B cell (primary cell): ENCODE measurements around the gene MAP3K14. TPM values are rescaled to one million over a fixed set of nuclear protein-coding genes. Genes with fewer than 3 reads are reported as not detected.

Experiments used
- ATAC-seq: fragments of 200-7000 bp; cut with Tn5 transposase; one replicate; pipeline ENCODE4 v1.10.0; 2021; ENCODE audit warnings: low read depth, mild to moderate bottlenecking, moderate number of reproducible peaks, moderate library complexity
- CTCF ChIA-PET: fragments of 350-600 bp; sonication (Branson Sonifier 250); formaldehyde crosslinking; loops from one replicate; lab custom pipeline; 2021; ENCODE audit warnings: antibody characterized with exemption, inconsistent platforms; lab: Charles Lee
- POLR2A ChIA-PET: fragments of 350-600 bp; sonication (Branson Sonifier 250); formaldehyde crosslinking; loops from one replicate; lab custom pipeline; 2021; ENCODE audit warnings: antibody characterized with exemption; lab: Charles Lee
- DNase-seq: peaks from one replicate; pipeline ENCODE4 v3.0.0; 2013
- H2AFZ ChIP-seq: 2 replicates; pipeline ENCODE4 v1.6.1; 2012; ENCODE audit warnings: mild to moderate bottlenecking, low read depth, low read length; ENCODE audit not compliant: insufficient read depth, poor library complexity, severe bottlenecking
- H3K27ac ChIP-seq, 2 donors: 1 replicate in 1 of 2; 2 replicates in 1 of 2; pipeline ENCODE4 v1.5.1; 2012 to 2013; ENCODE audit warnings: low read length in 2 of 2, mild to moderate bottlenecking in 2 of 2, moderate library complexity in 1 of 2
- H3K27me3 ChIP-seq, 4 experiments: fragments of 200-600 bp in 1 of 4; sonication (generic) in 1 of 4; replicated peaks in 1 of 4; 1 replicate in 2 of 4; 2 replicates in 2 of 4; pipeline versions ENCODE4 v1.6.1 to v1.7.0; 2013 to 2016; ENCODE audit warnings: low read length in 3 of 4, mild to moderate bottlenecking in 2 of 4, mixed read lengths in 1 of 4, moderate library complexity in 1 of 4; ENCODE audit not compliant: insufficient read depth in 4 of 4, control insufficient read depth in 3 of 4; ENCODE audit errors: control extremely low read depth in 1 of 4
- H3K36me3 ChIP-seq, 2 experiments: replicated peaks in 1 of 2; 1 replicate in 1 of 2; 2 replicates in 1 of 2; pipeline versions ENCODE4 v1.6.1 to v1.7.1; 2013; ENCODE audit warnings: low read length in 1 of 2; ENCODE audit not compliant: insufficient read depth in 2 of 2, control insufficient read depth in 1 of 2; ENCODE audit errors: control extremely low read depth in 1 of 2, extremely low read depth in 1 of 2
- H3K4me1 ChIP-seq, 2 donors: fragments of 200-600 bp in 1 of 2; sonication (generic) in 1 of 2; 1 replicate in 1 of 2; 2 replicates in 1 of 2; pipeline versions ENCODE4 v1.5.1 to v1.6.1; 2013 to 2017; ENCODE audit warnings: low read length in 2 of 2; ENCODE audit not compliant: control insufficient read depth in 2 of 2, insufficient read depth in 2 of 2
- H3K4me2 ChIP-seq: replicated peaks from 2 replicates; pipeline ENCODE3; 2012; ENCODE audit warnings: mild to moderate bottlenecking, low read depth, low read length; ENCODE audit not compliant: poor library complexity, severe bottlenecking
- H3K4me3 ChIP-seq, 5 experiments: fragments of 200-600 bp in 1 of 5; sonication (generic) in 1 of 5; 1 replicate in 3 of 5; 2 replicates in 2 of 5; pipeline versions ENCODE4 v1.5.1 to v1.7.0; 2011 to 2016; ENCODE audit warnings: low read length in 4 of 5, mild to moderate bottlenecking in 4 of 5, low read depth in 2 of 5, control low read depth in 1 of 5, moderate library complexity in 1 of 5; ENCODE audit not compliant: insufficient read depth in 1 of 5; ENCODE audit errors: control extremely low read depth in 1 of 5, extremely low read depth in 1 of 5
- H3K79me2 ChIP-seq: fragments of 200-600 bp; sonication (generic); one replicate; pipeline ENCODE4 v1.6.0; 2016; ENCODE audit warnings: low read length; ENCODE audit not compliant: control insufficient read depth, insufficient read depth
- H3K9ac ChIP-seq: fragments of 200-600 bp; sonication (generic); 2 replicates; pipeline ENCODE4 v1.6.1; 2017; ENCODE audit warnings: mild to moderate bottlenecking, low read length, moderate library complexity
- H3K9me3 ChIP-seq, 3 donors: one replicate each; pipeline versions ENCODE4 v1.6.1 to v1.7.1; 2013; ENCODE audit warnings: low read length in 2 of 3; ENCODE audit not compliant: control insufficient read depth in 2 of 3, insufficient read depth in 1 of 3; ENCODE audit errors: control extremely low read depth in 1 of 3
- H4K20me1 ChIP-seq: 2 replicates; pipeline ENCODE4 v1.6.0; 2012; ENCODE audit warnings: mild to moderate bottlenecking, low read length; ENCODE audit not compliant: insufficient read depth, control insufficient read depth, poor library complexity, severe bottlenecking
- H3K27ac Mint-ChIP-seq: one replicate; pipeline ENCODE4 v1.8.0; 2021; ENCODE audit warnings: mixed read lengths
- H3K27me3 Mint-ChIP-seq: one replicate; pipeline ENCODE4 v1.8.0; 2021; ENCODE audit warnings: mixed read lengths
- H3K4me1 Mint-ChIP-seq: one replicate; pipeline ENCODE4 v1.8.0; 2021; ENCODE audit warnings: mixed read lengths
- H3K4me3 Mint-ChIP-seq: one replicate; pipeline ENCODE4 v1.8.0; 2021; ENCODE audit warnings: mixed read lengths
- H3K9me3 Mint-ChIP-seq: one replicate; pipeline ENCODE4 v1.8.0; 2022; ENCODE audit warnings: mixed read lengths; ENCODE audit not compliant: insufficient read depth
- CTCF ChIP-seq: fragments of 200-600 bp; IDR thresholded peaks from one replicate; pipeline ENCODE4 v1.8.0; 2022; ENCODE audit warnings: antibody characterized with exemption, mild to moderate bottlenecking
- EZH2 ChIP-seq: IDR thresholded peaks from 2 replicates; pipeline ENCODE4 v1.6.1; 2012; ENCODE audit warnings: borderline replicate concordance, low read depth, mild to moderate bottlenecking, moderate library complexity, low read length; ENCODE audit not compliant: insufficient read depth, poor library complexity, severe bottlenecking
- WGBS: methylation state at CpG from one replicate; pipeline ENCODE4 v1.1.5; 2013; ENCODE audit warnings: missing lambda C conversion rate; ENCODE audit not compliant: insufficient coverage; 5-methylcytosine and 5-hydroxymethylcytosine counted together
- intact Hi-C: fragments of 100-400 bp; cut with micrococcal nuclease; formaldehyde crosslinking; loops from one replicate; pipeline ENCODE4 v1.10.0; 2022
- polyA plus RNA-seq: library from polyadenylated mRNA; depleted of rRNA; stranded (reverse); fragments of >200 nt; gene quantifications from 2 replicates; pipeline ENCODE4 v1.2.3, GENCODE V29; 2012
- total RNA-seq, 2 donors: library from RNA; stranded (reverse); fragments of 120-200 nt in 1 of 2; gene quantifications; 1 replicate in 1 of 2; 2 replicates in 1 of 2; pipeline versions ENCODE4 v1.2.3 to v1.2.4, GENCODE V29; 2013 to 2022

The MAP3K14 gene
- total and polyA plus RNA-seq, 2 donors (not counting 1 experiment from before 2014, with no cell fraction given), result 66.1 to 84.1 TPM

GRCh38 chr17:45247429-45248131 lies 69.2 kb downstream of the MAP3K14 start:
- WGBS, result 1% methylated on average over 57 of the region's 61 CpGs
- Histone ChIP-seq H3K4me2 (peak overlapping the region; percentile 86), H3K79me2 (peaks cover 19% of the 10 kb centered on the region), H2AFZ (peak overlapping the region; percentile 75), H3K27me3 (no peaks in the 10 kb centered on the region), H3K27ac (peak overlapping the region; percentile 82 to 92), H3K9me3 (no peaks in the 10 kb centered on the region), H3K4me3 (peak overlapping the region; percentile 2 to 81 (median 78)), H3K9ac (peak overlapping the region; percentile 89), H3K36me3 (peaks cover 0 to 66% of the 10 kb centered on the region in 2 experiments), H3K4me1 (peaks cover 20 to 22% of the 10 kb centered on the region in 2 donors), H4K20me1 (peaks cover 47% of the 10 kb centered on the region)
- TF ChIP-seq CTCF, result no peak
- no peak for TF ChIP-seq EZH2
- intact Hi-C loops, result loop anchor here (1.0 to 2.0 kb wide), 7 partner anchors 13 to 99 kb away; partner anchors contain the start of genes HEXIM1, MAP3K14 and SPATA32
- ATAC-seq, result peak; percentile 88
- Mint-ChIP-seq H3K27ac (peak overlapping the region; percentile 96), H3K27me3 (no peaks in the 10 kb centered on the region), H3K9me3 (no peaks in the 10 kb centered on the region), H3K4me3 (peak overlapping the region; percentile 92), H3K4me1 (peaks cover 34% of the 10 kb centered on the region)
- ChIA-PET POLR2A (interaction anchor here (0.7 to 4.6 kb wide), 16 partner anchors 13 to 153 kb away, joined by 3 to 39 read pairs (median 4); partner anchors contain the start of genes FMNL1, HEXIM1, MAP3K14 and SPATA32), CTCF (interaction anchor here (0.9 to 24.6 kb wide), 12 partner anchors 12 to 138 kb away, joined by 3 to 737 read pairs (median 8); partner anchors contain the start of genes ACBD4, FMNL1 and HEXIM1)
- peak; percentile 97 for DNase-seq
